IPS-18a (cell line): Measurements from ENCODE around the gene MAB21L4.

Experiments used
- H3K27ac ChIP-seq: one replicate; pipeline ENCODE4 v1.5.1; 2013; ENCODE audit warnings: low read length
- H3K27me3 ChIP-seq: one replicate; pipeline ENCODE4 v1.6.1; 2013; ENCODE audit warnings: mild to moderate bottlenecking, low read length; ENCODE audit not compliant: control insufficient read depth, insufficient read depth
- H3K36me3 ChIP-seq: one replicate; pipeline ENCODE4 v1.6.1; 2013; ENCODE audit warnings: low read depth, low read length; ENCODE audit not compliant: control insufficient read depth
- H3K4me1 ChIP-seq: one replicate; pipeline ENCODE4 v1.6.1; 2013; ENCODE audit warnings: low read depth, low read length; ENCODE audit not compliant: control insufficient read depth
- H3K4me3 ChIP-seq: one replicate; pipeline ENCODE4 v1.5.1; 2013; ENCODE audit warnings: low read length
- H3K9ac ChIP-seq: one replicate; pipeline ENCODE4 v1.6.1; 2013; ENCODE audit warnings: mild to moderate bottlenecking, low read length, moderate library complexity
- H3K9me3 ChIP-seq: one replicate; pipeline ENCODE4 v1.6.1; 2013; ENCODE audit warnings: low read depth, low read length; ENCODE audit not compliant: control insufficient read depth

MAB21L4 gene

DNA sequence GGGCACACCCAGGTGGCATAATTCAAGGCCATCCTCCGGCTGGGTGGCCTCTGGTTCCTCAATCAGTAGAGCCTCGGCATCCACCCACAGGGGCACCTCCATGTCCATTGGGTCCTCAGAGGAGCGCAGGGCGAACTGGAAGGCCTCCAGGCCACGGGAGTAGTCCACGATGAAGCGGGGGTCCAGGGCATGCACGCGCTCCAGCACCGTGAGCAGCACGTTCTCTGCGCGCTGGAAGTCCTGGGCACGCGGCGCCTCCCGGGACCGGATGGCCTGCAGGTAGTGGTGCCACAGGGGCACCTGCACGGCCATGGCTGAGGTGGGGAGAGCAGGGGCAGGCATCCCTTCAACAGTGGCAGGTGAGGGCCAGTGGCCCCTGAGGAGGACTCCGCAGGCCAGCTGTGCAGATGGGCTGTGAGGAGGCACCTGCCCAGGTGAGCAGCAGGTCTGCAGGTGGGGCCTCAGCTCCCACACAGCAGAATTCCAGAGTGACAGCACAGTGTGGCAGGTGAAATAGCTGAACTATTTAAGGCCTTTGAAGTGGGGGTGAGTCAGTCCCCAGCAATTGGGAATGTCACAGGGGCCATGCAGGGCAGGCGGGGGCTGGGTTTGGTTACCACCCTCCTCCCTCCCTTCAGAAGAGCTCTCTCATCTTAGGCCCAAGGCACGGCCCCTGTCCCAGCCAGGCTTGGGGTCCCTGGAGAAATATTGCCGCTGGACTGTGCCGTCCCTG is at the start of gene MAB21L4:
Gene MAB21L4, minus strand, starts transcription at position 501 of the 733 bp plus-strand sequence. Its CDS starts 159 bp downstream, at position 342.
- H3K4me3 ChIP-seq: no peak within 1 kb of the TSS
- H3K27me3 ChIP-seq: no peaks in the 10 kb centered on the region
- H3K4me1 ChIP-seq: no peaks in the 10 kb centered on the region
- H3K36me3 ChIP-seq: no peaks in the 10 kb centered on the region
- H3K27ac ChIP-seq: no peak within 1 kb of the TSS
- no peaks in the 10 kb centered on the region for H3K9me3 ChIP-seq
- no peak within 1 kb of the TSS for H3K9ac ChIP-seq

DNA sequence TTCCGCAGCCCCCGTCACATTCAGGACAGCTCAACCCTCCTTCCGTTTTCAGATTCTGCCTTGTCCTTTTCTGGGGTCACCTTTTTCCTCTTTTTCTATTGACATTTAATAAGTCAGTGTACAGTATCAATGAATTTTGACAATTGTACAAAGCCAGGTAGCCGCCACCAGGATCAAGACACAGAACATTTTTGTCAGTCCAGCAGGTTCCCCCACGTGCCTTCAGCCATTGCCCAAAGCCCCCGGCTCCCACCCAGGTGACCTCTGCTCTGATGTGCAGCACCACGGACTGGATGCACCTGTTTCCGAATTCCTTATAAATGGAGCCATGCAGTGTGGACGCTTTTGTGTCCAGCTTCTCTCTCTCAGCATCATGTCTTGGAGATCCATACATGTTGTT is 40.1 kb upstream of the MAB21L4 start:
- Histone ChIP-seq H3K4me1 (no peaks in the 10 kb centered on the region), H3K4me3 (no peak overlapping the region), H3K36me3 (no peaks in the 10 kb centered on the region), H3K9me3 (no peaks in the 10 kb centered on the region), H3K27ac (no peak overlapping the region), H3K9ac (no peak overlapping the region), H3K27me3 (no peaks in the 10 kb centered on the region)

- Histone ChIP-seq H3K4me1 (no peaks in the 10 kb centered on the region), H3K27ac (no peak overlapping the region), H3K27me3 (no peaks in the 10 kb centered on the region), H3K36me3 (no peaks in the 10 kb centered on the region), H3K4me3 (no peak overlapping the region), H3K9ac (no peak overlapping the region), H3K9me3 (no peaks in the 10 kb centered on the region)
Measured at GRCh38 chr2:240935103-240935876, 39.3 kb upstream of the MAB21L4 start.

DNA sequence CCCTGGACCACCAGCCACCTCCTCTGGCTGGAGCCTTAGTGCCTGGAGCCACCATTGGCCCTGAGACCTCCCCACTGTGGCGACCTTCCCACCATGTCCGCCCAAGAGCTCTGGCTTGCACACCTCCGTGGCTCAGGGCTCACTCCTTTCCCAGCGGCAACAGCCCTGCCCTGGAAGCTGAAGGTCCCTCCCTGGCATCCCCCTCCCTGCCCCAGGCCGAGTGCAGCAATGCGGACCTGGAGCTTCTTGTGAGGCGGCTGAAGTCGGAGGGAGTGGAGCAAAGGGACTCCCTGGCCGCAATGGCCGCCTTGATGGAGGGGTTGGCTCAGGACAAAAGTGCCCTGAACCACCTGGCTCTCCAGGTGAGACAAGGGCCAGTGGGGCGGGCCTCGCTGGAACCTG is 38.7 kb upstream of the MAB21L4 start:
- no peak overlapping the region for H3K27ac ChIP-seq
- no peak overlapping the region for H3K9ac ChIP-seq
- H3K9me3 ChIP-seq: no peaks in the 10 kb centered on the region
- no peak overlapping the region for H3K4me3 ChIP-seq
- H3K4me1 ChIP-seq: no peaks in the 10 kb centered on the region
- H3K36me3 ChIP-seq: no peaks in the 10 kb centered on the region
- no peaks in the 10 kb centered on the region for H3K27me3 ChIP-seq

DNA sequence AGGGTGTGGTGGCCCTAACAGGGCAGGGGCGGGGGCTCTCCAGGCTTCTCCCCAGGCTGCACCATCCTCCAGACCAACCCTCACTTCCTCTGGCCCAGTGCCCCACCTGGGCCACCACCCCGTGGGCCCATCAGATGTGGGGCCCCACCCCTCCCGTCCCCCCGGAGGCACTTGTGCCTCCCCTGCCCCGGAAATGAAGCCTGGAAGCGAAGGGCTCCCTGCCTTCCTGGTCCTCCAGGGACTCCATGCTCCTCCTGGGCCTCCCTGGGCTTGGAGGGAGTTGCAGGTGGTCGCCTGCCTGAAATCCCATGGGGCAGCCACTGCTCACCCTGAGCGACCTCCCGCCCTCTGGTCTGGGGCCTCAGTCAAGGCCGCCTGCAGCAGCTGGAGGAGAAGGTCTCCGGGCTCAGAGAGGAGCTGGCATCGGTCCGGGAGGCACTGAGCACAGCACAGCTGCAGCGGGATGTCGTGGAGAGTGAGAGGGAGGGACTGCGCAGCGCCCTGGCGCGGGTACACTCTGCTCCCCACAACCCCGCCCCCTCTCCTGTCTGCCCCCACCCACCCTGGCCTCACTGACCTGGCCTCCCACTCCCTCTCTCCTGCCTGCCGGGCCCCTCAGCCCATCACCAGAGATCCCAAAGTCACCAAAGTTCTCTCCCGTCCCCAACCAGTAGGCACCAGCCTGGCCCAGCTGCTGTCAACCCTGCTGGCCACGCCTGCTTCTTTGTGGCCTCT is 38.2 kb upstream of the MAB21L4 start:
- H3K36me3 ChIP-seq: no peaks in the 10 kb centered on the region

DNA sequence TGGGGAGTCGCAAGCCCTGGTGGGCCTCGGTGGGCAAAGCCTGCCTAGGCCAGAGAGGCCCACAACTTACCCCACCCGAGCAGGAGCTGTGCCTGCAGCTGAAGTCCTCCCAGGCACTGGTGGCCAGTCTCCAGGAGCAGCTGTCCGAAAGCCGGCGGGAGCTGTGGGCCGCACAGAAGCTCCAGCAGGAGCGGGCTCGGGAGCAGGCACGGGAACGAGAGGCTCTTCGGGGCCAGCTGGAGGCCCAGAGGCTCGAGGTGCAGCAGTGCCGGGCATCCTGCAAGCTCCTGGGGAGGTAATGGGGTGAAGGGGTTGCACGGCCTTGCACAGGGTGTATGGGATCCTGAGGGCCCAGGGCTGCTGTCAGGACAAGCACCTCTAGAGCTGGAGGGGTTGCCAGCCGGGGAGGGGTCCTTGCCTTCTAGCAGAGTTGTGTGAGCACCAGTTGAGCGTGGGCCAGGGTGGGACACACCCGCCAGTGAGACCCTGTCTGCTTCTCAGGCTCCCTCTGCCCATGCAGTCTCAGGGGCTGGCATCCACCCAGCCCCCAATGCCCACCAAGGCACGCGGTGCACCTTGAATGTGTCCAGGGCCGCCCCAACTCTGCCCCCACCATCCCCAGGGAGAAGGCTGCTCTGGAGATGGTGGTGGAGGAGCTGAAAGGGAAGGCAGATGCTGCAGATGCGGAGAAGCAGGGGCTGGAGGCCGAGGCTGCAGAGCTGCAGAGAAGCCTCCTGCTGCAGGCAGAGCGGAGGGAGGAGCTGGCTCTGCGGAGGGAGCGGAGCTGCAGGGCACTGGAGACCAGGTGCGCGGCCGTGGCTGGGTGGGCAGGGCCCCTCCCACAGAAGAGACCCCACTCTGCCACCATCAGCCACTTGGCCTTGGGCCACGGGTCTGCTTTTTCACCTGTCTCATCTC is 37.4 kb upstream of the MAB21L4 start:
- Histone ChIP-seq H3K9me3 (no peaks in the 10 kb centered on the region), H3K27me3 (no peaks in the 10 kb centered on the region), H3K4me3 (no peak overlapping the region), H3K36me3 (no peaks in the 10 kb centered on the region), H3K9ac (no peak overlapping the region), H3K27ac (no peak overlapping the region), H3K4me1 (no peaks in the 10 kb centered on the region)

More for the DNA sequence above, 38.2 kb upstream of the MAB21L4 start:
- Histone ChIP-seq H3K9me3 (no peaks in the 10 kb centered on the region), H3K4me1 (no peaks in the 10 kb centered on the region), H3K27ac (no peak overlapping the region), H3K4me3 (no peak overlapping the region), H3K27me3 (no peaks in the 10 kb centered on the region), H3K9ac (no peak overlapping the region)

DNA sequence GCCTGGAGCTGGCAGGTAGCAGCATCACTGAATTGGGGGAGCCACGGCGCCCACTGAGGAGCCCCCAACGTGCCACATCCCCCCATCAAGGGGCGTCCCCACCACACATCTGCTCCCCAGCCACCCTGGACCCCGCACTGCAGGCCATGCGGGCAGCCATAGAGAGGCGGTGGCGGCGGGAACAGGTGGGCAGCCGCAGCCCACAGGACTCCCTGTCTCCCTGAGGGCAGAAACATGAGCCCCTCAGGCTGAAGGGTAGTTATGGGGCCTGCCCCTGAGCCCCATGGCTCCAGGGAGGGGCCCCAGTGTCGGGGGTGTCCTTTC is 36.7 kb upstream of the MAB21L4 start:
- no peak overlapping the region for H3K4me3 ChIP-seq
- no peaks in the 10 kb centered on the region for H3K27me3 ChIP-seq

DNA sequence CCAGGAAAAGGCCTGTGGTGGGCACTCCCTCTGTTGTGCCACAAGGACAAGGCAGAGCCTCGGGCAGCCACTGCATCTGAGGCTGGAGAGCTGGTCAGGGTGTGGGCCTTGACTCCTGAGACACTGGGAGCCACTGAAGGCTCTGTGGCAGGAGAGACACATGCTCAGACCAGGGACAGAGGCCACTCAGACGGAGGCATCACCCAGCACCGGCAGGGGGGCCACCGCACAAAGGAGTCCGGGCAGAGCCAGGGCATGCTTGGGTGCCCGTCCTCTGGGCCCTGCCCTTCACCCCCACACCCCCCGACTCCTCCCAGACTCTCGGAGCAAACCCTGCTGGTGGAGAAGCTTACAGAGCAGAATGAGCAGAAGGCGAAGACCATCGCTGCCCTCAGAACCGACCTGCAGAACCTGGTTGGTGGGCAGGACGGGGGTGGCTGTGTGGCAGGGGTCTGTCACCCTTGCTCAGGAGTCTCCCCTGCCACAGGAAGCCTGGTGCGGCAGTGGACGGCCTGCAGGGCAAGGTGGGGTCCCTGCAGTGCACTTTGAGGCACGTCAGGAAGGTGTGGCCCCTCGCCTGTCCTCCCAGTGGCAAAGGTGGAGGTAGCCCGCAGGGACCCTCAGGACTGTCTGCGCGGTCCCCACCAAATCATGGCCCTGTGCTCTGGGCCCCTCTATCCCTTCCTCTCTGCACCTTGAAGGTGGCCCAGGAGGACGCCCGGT is 36.2 kb upstream of the MAB21L4 start:
- H3K9ac ChIP-seq: no peak overlapping the region
- no peaks in the 10 kb centered on the region for H3K9me3 ChIP-seq
- H3K4me1 ChIP-seq: no peaks in the 10 kb centered on the region
- H3K27me3 ChIP-seq: no peaks in the 10 kb centered on the region
- no peaks in the 10 kb centered on the region for H3K36me3 ChIP-seq
- H3K27ac ChIP-seq: no peak overlapping the region
- no peak overlapping the region for H3K4me3 ChIP-seq

More for the DNA sequence above, 36.7 kb upstream of the MAB21L4 start:
- Histone ChIP-seq H3K9me3 (no peaks in the 10 kb centered on the region), H3K9ac (no peak overlapping the region), H3K4me1 (no peaks in the 10 kb centered on the region), H3K36me3 (no peaks in the 10 kb centered on the region), H3K27ac (no peak overlapping the region)

- Histone ChIP-seq H3K9me3 (no peaks in the 10 kb centered on the region), H3K27me3 (no peaks in the 10 kb centered on the region), H3K4me3 (no peak overlapping the region), H3K36me3 (no peaks in the 10 kb centered on the region), H3K27ac (no peak overlapping the region), H3K4me1 (no peaks in the 10 kb centered on the region), H3K9ac (no peak overlapping the region)
Measured at GRCh38 chr2:240931319-240931949, 35.5 kb upstream of the MAB21L4 start.

GRCh38 chr2:240930631-240931318 is 34.8 kb upstream of the MAB21L4 start:
- Histone ChIP-seq H3K4me3 (no peak overlapping the region), H3K27ac (no peak overlapping the region), H3K4me1 (no peaks in the 10 kb centered on the region), H3K9ac (no peak overlapping the region), H3K9me3 (no peaks in the 10 kb centered on the region), H3K27me3 (no peaks in the 10 kb centered on the region), H3K36me3 (no peaks in the 10 kb centered on the region)
